GM12878 (cell line): ENCODE results near the gene ANKHD1. TPM values are rescaled to one million over a fixed set of nuclear protein-coding genes. Genes with fewer than 3 reads are reported as not detected.

ENCODE experiments used
- ATAC-seq: fragments of 200-7000 bp; cut with Tn5 transposase; 3 replicates; pipeline ENCODE4 v1.9.1; 2020; ENCODE audit warnings: mild to moderate bottlenecking, moderate library complexity
- BruUV-seq: library from RNA; stranded (reverse); fragments of 400-500 nt; replicated peaks from 2 replicates; lab custom pipeline; 2021; lab: Mats Ljungman, UMichigan
- CTCF ChIA-PET: fragments of 300-600 bp; sonication (Branson Sonifier 250); formaldehyde crosslinking; extraction: SDS; loops from one replicate; lab custom pipeline; 2021; ENCODE audit warnings: inconsistent platforms; lab: Yijun Ruan, JAX
- POLR2A ChIA-PET: fragments of 350-600 bp; formaldehyde crosslinking; extraction: SDS; loops from one replicate; lab custom pipeline; 2021; ENCODE audit warnings: inconsistent platforms; lab: Charles Lee
- RAD21 ChIA-PET: fragments of 300-600 bp; sonication (Branson Sonifier 250); formaldehyde crosslinking; loops from one replicate; lab custom pipeline; 2023; ENCODE audit warnings: antibody characterized with exemption; ENCODE audit not compliant: unreplicated experiment; lab: Charles Lee
- SMC1A ChIA-PET: fragments of 300-600 bp; sonication (Branson Sonifier 250); formaldehyde crosslinking; loops from one replicate; lab custom pipeline; 2023; ENCODE audit not compliant: unreplicated experiment, uncharacterized antibody; lab: Charles Lee
- DNase-seq: peaks from one replicate; pipeline ENCODE4 v3.0.0-alpha.2; 2011; ENCODE audit warnings: low read depth, low spot score
- FAIRE-seq: peaks from 3 replicates; lab custom pipeline; 2011; peaks lifted over from hg19 to GRCh38; lab: Jason Lieb, UNC
- H2AFZ ChIP-seq: 2 replicates; pipeline ENCODE4 v1.6.0; 2011; ENCODE audit warnings: low read depth, low read length, control low read depth; ENCODE audit not compliant: control insufficient read depth
- H3K27ac ChIP-seq: 2 replicates; pipeline ENCODE4 v1.5.1; 2011; ENCODE audit warnings: control low read depth; ENCODE audit not compliant: control insufficient read depth, insufficient read depth
- H3K27me3 ChIP-seq, 2 experiments: replicated peaks in 1 of 2; 2 replicates each; pipeline versions ENCODE4 v1.6.0 to v1.6.1; 2011; ENCODE audit warnings: low read length in 1 of 2; ENCODE audit not compliant: control insufficient read depth in 2 of 2, insufficient read depth in 2 of 2
- H3K36me3 ChIP-seq, 2 experiments: 2 replicates each; pipeline ENCODE4 v1.5.1; 2011; ENCODE audit warnings: low read length in 1 of 2; ENCODE audit not compliant: control insufficient read depth in 2 of 2, insufficient read depth in 2 of 2
- H3K4me1 ChIP-seq: 2 replicates; pipeline ENCODE4 v1.6.1; 2011; ENCODE audit warnings: mild to moderate bottlenecking, low read length, moderate library complexity, mixed read lengths; ENCODE audit not compliant: control insufficient read depth, insufficient read depth
- H3K4me2 ChIP-seq: 2 replicates; pipeline ENCODE4 v1.6.0; 2011; ENCODE audit warnings: control low read depth; ENCODE audit not compliant: control insufficient read depth, insufficient read depth
- H3K4me3 ChIP-seq: fragments of 200-600 bp; sonication (generic); 2 replicates; pipeline ENCODE4 v1.5.1; 2016
- H3K79me2 ChIP-seq: 2 replicates; pipeline ENCODE4 v1.6.0; 2011; ENCODE audit warnings: low read length; ENCODE audit not compliant: control insufficient read depth, insufficient read depth
- H3K9ac ChIP-seq: 2 replicates; pipeline ENCODE4 v1.8.0; 2011; ENCODE audit warnings: low read length, control low read depth, mixed read lengths; ENCODE audit not compliant: control insufficient read depth, insufficient read depth
- H3K9me3 ChIP-seq: replicated peaks from 3 replicates; pipeline ENCODE4 v1.5.1; 2011; ENCODE audit warnings: mild to moderate bottlenecking, low read length; ENCODE audit not compliant: control insufficient read depth, insufficient read depth
- H4K20me1 ChIP-seq: 2 replicates; pipeline ENCODE4 v1.6.0; 2011; ENCODE audit not compliant: control insufficient read depth, insufficient read depth
- BACH1 ChIP-seq: fragments of 450-650 bp; IDR thresholded peaks from 2 replicates; pipeline ENCODE4 v1.6.1; 2017; ENCODE audit warnings: mild to moderate bottlenecking, borderline replicate concordance
- CREM ChIP-seq: IDR thresholded peaks from 2 replicates; pipeline ENCODE4 v1.6.1; 2014; ENCODE audit warnings: antibody characterized with exemption, low read depth
- ESRRA ChIP-seq: IDR thresholded peaks from 2 replicates; pipeline ENCODE4 v1.6.1; 2012; ENCODE audit warnings: mild to moderate bottlenecking, low read length, improper control_type of control experiment
- ETV6 ChIP-seq, 2 experiments: fragments of 450-650 bp in 1 of 2; IDR thresholded peaks in 1 of 2; conservative IDR thresholded peaks in 1 of 2; 2 replicates each; pipeline ENCODE4 v1.6.1; 2014; ENCODE audit warnings: antibody characterized with exemption in 1 of 2, borderline replicate concordance in 1 of 2, low read depth in 1 of 2, mild to moderate bottlenecking in 1 of 2, moderate library complexity in 1 of 2
- GATAD2B ChIP-seq: fragments of 450-650 bp; conservative IDR thresholded peaks from 2 replicates; pipeline ENCODE4 v1.6.1; 2017; ENCODE audit warnings: low read depth, mild to moderate bottlenecking, moderate library complexity
- HDAC6 ChIP-seq: fragments of 200-600 bp; sonication (generic); IDR thresholded peaks from one replicate; pipeline ENCODE4 v1.8.0; 2017; ENCODE audit warnings: antibody characterized with exemption; ENCODE audit not compliant: unreplicated experiment
- IKZF1 ChIP-seq: fragments of 450-650 bp; conservative IDR thresholded peaks from 2 replicates; pipeline ENCODE4 v1.6.1; 2017; ENCODE audit warnings: antibody characterized with exemption, mild to moderate bottlenecking
- JUNB ChIP-seq: IDR thresholded peaks from 2 replicates; pipeline ENCODE4 v1.6.1; 2016; ENCODE audit warnings: antibody characterized with exemption, mild to moderate bottlenecking
- NFIC ChIP-seq: IDR thresholded peaks from 2 replicates; pipeline ENCODE4 v1.6.1; 2012; ENCODE audit warnings: low read depth, mild to moderate bottlenecking, inconsistent platforms, low read length, moderate library complexity
- NRF1 ChIP-seq: conservative IDR thresholded peaks from 2 replicates; pipeline ENCODE4 v1.6.1; 2011; ENCODE audit warnings: mild to moderate bottlenecking, low read depth, low read length, improper control_type of control experiment
- SMAD5 ChIP-seq: IDR thresholded peaks from 2 replicates; pipeline ENCODE4 v1.6.1; 2016; ENCODE audit warnings: antibody characterized with exemption, low read depth
- SUPT20H ChIP-seq: IDR thresholded peaks from 2 replicates; pipeline ENCODE4 v1.6.1; 2011; ENCODE audit warnings: low read depth, mild to moderate bottlenecking, low read length, moderate library complexity, borderline replicate concordance; ENCODE audit not compliant: control insufficient read depth
- TARDBP ChIP-seq: IDR thresholded peaks from 2 replicates; pipeline ENCODE4 v1.6.1; 2016; ENCODE audit warnings: borderline replicate concordance
- ZNF622 ChIP-seq: fragments of 450-650 bp; IDR thresholded peaks from 2 replicates; pipeline ENCODE4 v1.6.1; 2017; ENCODE audit warnings: mild to moderate bottlenecking, inconsistent platforms
- WGBS: methylation state at CpG from one replicate; pipeline ENCODE4 v1.1.6; 2016; ENCODE audit warnings: low lambda C conversion rate; ENCODE audit not compliant: insufficient replicate concordance, insufficient coverage; ENCODE audit errors: missing lambda C conversion rate; 5-methylcytosine and 5-hydroxymethylcytosine counted together
- in situ Hi-C: fragments of 300-500 bp; cut with MboI; formaldehyde crosslinking; loops from 9 replicates; pipeline ENCODE4 v1.14.3; 2018; ENCODE audit warnings: mixed read lengths
- intact Hi-C: fragments of 100-400 bp; cut with micrococcal nuclease; formaldehyde crosslinking; loops from one replicate; pipeline ENCODE4 v1.14.2; 2022; ENCODE audit not compliant: unreplicated experiment
- polyA plus RNA-seq, 11 experiments: library from polyadenylated mRNA; depleted of rRNA in 4 of 11; unstranded in 6 of 11; stranded (reverse) in 5 of 11; fragments of >200 nt; fragmentation: Nextera tagmentation in 4 of 11; fragmentation: Illumina TruSeq in 1 of 11; extraction: Ambion mirVana in 4 of 11; extraction: Trizol in 1 of 11; gene quantifications; 1 replicate in 1 of 11; 2 replicates in 10 of 11; pipeline versions ENCODE4 v1.2.1 to v1.2.3, GENCODE V29; 2011 to 2016; ENCODE audit warnings: inconsistent platforms in 2 of 11, missing spikeins in 2 of 11, low read depth in 1 of 11
- total RNA-seq, 4 experiments: library from RNA; depleted of rRNA in 3 of 4; stranded (reverse); fragments of >200 nt in 3 of 4; fragmentation: Illumina TruSeq in 1 of 4; extraction: Trizol in 1 of 4; gene quantifications; 2 replicates each; pipeline versions ENCODE4 v1.2.1 to v1.2.3, GENCODE V29; 2013 to 2021
- TF ChIP-seq, protein P1 (sequence below): fragments of 450-650 bp; IDR thresholded peaks from 2 replicates; pipeline ENCODE4 v1.6.1; 2017; ENCODE audit warnings: mild to moderate bottlenecking, moderate library complexity
- TF ChIP-seq, protein P2 (sequence below): IDR thresholded peaks from 2 replicates; pipeline ENCODE4 v1.6.1; 2011; ENCODE audit warnings: low read depth, mild to moderate bottlenecking, low read length, moderate library complexity, borderline replicate concordance; ENCODE audit errors: extremely low read depth

ANKHD1 gene
- total and polyA plus RNA-seq, 10 of the 15 experiments (the other 5 are each of a cell fraction or from before 2014, with no cell fraction given) = 31.6 to 96.8 (median 74.3) TPM

DNA sequence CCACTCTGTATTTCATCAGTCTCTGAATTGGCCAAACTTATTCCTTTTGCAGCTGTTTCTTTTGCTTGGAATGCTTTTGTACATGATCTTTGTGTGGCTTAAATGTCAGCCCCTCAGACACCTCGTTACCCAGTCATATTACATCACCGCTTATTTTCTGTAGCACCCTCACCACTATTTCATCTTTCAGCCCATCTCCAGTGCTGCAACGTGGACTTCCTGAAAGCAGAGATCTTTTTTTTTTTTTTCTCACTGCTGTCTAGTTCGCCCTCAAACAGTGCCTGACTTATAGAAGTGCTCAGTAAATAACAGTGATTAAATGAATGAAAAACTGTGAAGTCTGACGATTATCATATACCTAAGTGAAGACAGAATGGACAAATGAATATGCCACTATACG, 154.8 kb downstream of the ANKHD1 start (continued):
- TF ChIP-seq ESRRA (no peak), HDAC6 (no peak)
- TF ChIP-seq, all 136 proteins: peak for 0

DNA sequence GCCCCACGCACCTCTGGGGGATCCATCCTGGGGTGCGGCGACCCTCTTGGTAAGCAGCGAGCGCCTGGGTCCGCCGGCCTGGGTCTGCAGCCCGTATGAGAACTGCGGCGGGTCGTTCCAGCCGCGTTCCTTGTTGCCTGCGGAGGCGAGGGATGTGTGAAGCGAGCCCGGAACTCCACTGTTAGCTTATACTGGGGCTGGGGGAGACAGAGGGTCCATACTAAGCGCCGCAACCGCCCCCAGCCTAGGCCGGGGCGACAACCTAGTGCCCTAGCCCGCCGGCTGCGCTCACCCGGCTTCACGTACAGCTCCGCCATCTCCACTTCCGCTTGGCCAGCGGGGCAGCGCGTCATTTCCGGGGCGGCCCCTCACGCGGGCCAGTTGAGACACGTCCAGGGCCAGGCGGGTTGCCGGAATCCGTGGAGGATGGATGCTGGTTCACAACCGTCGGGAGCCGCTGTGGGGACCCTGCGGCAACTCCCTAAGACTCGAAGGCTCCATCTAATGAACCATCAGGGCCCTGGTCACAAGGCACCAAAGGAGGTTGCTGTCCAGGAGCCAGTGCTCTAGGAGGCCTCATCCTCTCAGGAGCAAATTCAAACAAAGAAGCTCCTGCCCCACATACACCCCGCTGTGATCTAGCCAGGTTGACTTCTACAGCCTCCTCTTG, 155.6 kb downstream of the ANKHD1 start, which contains the start of gene SRA1:
SRA1 (minus strand) TSS at position 338 of the 670 bp plus-strand sequence; CDS start at position 317, 21 bp downstream.
- Histone ChIP-seq H4K20me1 (no peaks in the 10 kb centered on the region), H3K4me1 (peaks cover 22% of the 10 kb centered on the region), H3K79me2 (peaks cover 49% of the 10 kb centered on the region), H3K4me3 (peak within 1 kb of the TSS; percentile 91), H2AFZ (peak within 1 kb of the TSS; percentile 79), H3K36me3 (peaks cover 0 to 6% of the 10 kb centered on the region in 2 experiments; a peak in 2 of 4 replicates), H3K9me3 (no peaks in the 10 kb centered on the region), H3K27me3 (no peaks in the 10 kb centered on the region), H3K9ac (peak within 1 kb of the TSS; percentile 89), H3K27ac (peak within 1 kb of the TSS; percentile 95), H3K4me2 (peak within 1 kb of the TSS; percentile 97)
- ChIA-PET POLR2A (interaction anchor here (1.2 to 3.6 kb wide), 6 partner anchors 9 to 156 kb away, joined by 3 to 23 read pairs (median 10); partner anchors contain the start of genes ANKHD1, EIF4EBP3, IK and NDUFA2), SMC1A (interaction anchor here (0.7 to 2.5 kb wide), 6 partner anchors 9 to 154 kb away, joined by 3 to 11 read pairs (median 6); partner anchors contain the start of gene EIF4EBP3), RAD21 (interaction anchor here (0.6 to 1.3 kb wide), 5 partner anchors 9 to 156 kb away, joined by 3 to 7 read pairs (median 3); partner anchors contain the start of genes ANKHD1 and EIF4EBP3), CTCF (interaction anchor here (0.9 to 1.6 kb wide), 4 partner anchors 9 to 185 kb away, joined by 3 to 9 read pairs (median 4); partner anchors contain the start of gene EIF4EBP3)
- FAIRE-seq = no peak
- intact Hi-C loops = loop anchor here (2.0 kb wide), 1 partner anchor 24 kb away; no protein-coding TSS in a partner anchor
- WGBS = under 1% methylated on average over 44 of the region's 46 CpGs
- peak; percentile 93 for ATAC-seq
- peak; percentile 60 for DNase-seq
- in situ Hi-C loops = no loop called here
- BruUV-seq = no TSS peak
- TF ChIP-seq, protein P1, sequence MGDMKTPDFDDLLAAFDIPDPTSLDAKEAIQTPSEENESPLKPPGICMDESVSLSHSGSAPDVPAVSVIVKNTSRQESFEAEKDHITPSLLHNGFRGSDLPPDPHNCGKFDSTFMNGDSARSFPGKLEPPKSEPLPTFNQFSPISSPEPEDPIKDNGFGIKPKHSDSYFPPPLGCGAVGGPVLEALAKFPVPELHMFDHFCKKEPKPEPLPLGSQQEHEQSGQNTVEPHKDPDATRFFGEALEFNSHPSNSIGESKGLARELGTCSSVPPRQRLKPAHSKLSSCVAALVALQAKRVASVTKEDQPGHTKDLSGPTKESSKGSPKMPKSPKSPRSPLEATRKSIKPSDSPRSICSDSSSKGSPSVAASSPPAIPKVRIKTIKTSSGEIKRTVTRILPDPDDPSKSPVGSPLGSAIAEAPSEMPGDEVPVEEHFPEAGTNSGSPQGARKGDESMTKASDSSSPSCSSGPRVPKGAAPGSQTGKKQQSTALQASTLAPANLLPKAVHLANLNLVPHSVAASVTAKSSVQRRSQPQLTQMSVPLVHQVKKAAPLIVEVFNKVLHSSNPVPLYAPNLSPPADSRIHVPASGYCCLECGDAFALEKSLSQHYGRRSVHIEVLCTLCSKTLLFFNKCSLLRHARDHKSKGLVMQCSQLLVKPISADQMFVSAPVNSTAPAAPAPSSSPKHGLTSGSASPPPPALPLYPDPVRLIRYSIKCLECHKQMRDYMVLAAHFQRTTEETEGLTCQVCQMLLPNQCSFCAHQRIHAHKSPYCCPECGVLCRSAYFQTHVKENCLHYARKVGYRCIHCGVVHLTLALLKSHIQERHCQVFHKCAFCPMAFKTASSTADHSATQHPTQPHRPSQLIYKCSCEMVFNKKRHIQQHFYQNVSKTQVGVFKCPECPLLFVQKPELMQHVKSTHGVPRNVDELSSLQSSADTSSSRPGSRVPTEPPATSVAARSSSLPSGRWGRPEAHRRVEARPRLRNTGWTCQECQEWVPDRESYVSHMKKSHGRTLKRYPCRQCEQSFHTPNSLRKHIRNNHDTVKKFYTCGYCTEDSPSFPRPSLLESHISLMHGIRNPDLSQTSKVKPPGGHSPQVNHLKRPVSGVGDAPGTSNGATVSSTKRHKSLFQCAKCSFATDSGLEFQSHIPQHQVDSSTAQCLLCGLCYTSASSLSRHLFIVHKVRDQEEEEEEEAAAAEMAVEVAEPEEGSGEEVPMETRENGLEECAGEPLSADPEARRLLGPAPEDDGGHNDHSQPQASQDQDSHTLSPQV = no peak
- peak; percentile 93 for TF ChIP-seq GATAD2B
- peak; percentile 76 for TF ChIP-seq SMAD5
- TF ChIP-seq TARDBP = no peak
- TF ChIP-seq IKZF1 = peak; percentile 86
- TF ChIP-seq ETV6 (conservative IDR thresholded peaks at IDR 0.05 in 1 of 2, IDR thresholded peaks at IDR 0.05 in 1 of 2; ENCODE audit: borderline replicate concordance in 1 of 2, low read depth in 1 of 2) = peak in 1 of 2 experiments; percentile 69; a peak in 2 of 4 replicates
- TF ChIP-seq SUPT20H = no peak
- no peak for TF ChIP-seq NFIC
- TF ChIP-seq, protein P2, sequence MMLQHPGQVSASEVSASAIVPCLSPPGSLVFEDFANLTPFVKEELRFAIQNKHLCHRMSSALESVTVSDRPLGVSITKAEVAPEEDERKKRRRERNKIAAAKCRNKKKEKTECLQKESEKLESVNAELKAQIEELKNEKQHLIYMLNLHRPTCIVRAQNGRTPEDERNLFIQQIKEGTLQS = no peak
- no peak for TF ChIP-seq ZNF622
- no peak for TF ChIP-seq NRF1
- peak; percentile 96 for TF ChIP-seq CREM
- TF ChIP-seq BACH1 = peak; percentile 81; the same call in 1 of the 2 replicates
- no peak for TF ChIP-seq JUNB
